HUES6 (cell line): ENCODE results near the gene ZNF202.

ENCODE experiments used
- H3K27ac ChIP-seq: 2 replicates; pipeline ENCODE4 v1.7.0; 2013; ENCODE audit warnings: low read depth, mild to moderate bottlenecking, low read length, inconsistent platforms
- H3K27me3 ChIP-seq: 2 replicates; pipeline ENCODE4 v1.6.1; 2013; ENCODE audit warnings: low read length; ENCODE audit not compliant: control insufficient read depth, insufficient read depth
- H3K36me3 ChIP-seq: 2 replicates; pipeline ENCODE4 v1.6.1; 2013; ENCODE audit warnings: low read length; ENCODE audit not compliant: control insufficient read depth, insufficient read depth
- H3K4me1 ChIP-seq: 2 replicates; pipeline ENCODE4 v1.6.1; 2013; ENCODE audit warnings: low read length; ENCODE audit not compliant: control insufficient read depth, insufficient read depth
- H3K4me3 ChIP-seq: 2 replicates; pipeline ENCODE4 v1.5.1; 2013; ENCODE audit warnings: low read depth, low read length
- H3K9ac ChIP-seq: one replicate; pipeline ENCODE4 v1.6.1; 2013; ENCODE audit warnings: mild to moderate bottlenecking, low read length
- H3K9me3 ChIP-seq: 2 replicates; pipeline ENCODE4 v1.6.1; 2013; ENCODE audit warnings: low read depth, low read length; ENCODE audit not compliant: control insufficient read depth, insufficient read depth

ZNF202 gene

DNA sequence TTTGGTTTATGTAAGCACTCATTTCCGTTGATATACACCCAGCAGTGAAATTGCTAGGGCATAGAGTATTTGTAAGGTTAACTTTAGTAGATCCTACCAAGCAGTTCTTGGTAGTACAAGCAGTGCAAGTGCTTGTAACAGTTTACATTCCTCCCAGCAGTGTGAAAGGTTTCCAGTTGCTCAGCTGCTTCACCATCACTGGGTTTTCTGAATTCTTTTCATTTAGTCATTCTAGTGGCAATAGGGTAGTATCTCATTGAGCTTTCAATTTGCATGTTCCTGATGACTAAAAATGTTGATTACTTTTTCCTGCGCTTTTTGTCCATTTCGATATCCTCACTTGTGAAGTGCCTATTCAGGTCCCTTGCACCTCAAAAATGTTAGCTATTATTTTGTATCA, 34.3 kb downstream of the ZNF202 start:
- H3K4me1 ChIP-seq, result no peaks in the 10 kb centered on the region
- H3K9ac ChIP-seq, result no peak overlapping the region
- no peaks in the 10 kb centered on the region for H3K36me3 ChIP-seq
- no peak overlapping the region for H3K4me3 ChIP-seq
- H3K27me3 ChIP-seq, result no peaks in the 10 kb centered on the region
- H3K9me3 ChIP-seq, result no peaks in the 10 kb centered on the region
- H3K27ac ChIP-seq, result no peak overlapping the region

DNA sequence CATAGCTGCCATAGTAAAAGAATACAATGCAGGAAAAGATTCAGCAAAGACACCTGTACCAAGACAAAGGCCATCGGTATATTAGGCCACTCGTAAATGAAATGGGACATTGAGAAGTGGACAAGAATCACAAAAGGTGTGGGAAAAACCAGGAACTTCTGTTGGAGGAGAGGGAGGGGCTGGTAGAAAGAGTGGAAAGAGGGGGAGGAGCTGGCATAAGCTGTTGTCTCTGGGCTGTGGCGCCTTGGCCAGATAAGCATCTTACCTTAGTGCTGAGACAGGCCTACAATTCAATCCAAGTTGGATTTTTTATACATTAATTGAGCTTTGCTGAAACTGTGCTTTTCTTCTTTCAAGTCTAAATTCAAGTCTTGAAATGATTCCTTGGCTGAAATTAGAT, 37.1 kb downstream of the ZNF202 start:
- Histone ChIP-seq H3K27me3 (no peaks in the 10 kb centered on the region), H3K4me1 (no peaks in the 10 kb centered on the region), H3K9ac (no peak overlapping the region), H3K9me3 (no peaks in the 10 kb centered on the region), H3K4me3 (no peak overlapping the region), H3K27ac (no peak overlapping the region), H3K36me3 (no peaks in the 10 kb centered on the region)

DNA sequence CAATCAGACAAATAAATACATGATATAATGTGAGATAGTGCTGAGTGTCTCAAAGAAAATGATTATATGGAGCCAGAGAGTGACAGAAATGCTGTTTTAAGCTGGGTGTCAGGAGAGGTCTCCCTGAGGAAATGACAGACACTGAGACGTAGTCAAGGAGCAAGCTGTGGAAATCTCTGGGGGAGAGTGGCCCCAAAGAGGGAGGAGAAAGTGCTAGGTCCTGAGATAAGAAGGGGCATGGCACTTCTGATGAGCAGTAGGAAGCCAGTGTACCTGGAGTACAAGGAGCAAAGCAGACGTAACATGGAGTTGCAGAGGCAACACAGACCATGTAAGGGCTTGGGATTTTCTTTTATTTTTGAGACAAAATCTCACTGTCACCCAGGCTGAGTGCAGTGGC, 38.8 kb downstream of the ZNF202 start:
- no peak overlapping the region for H3K4me3 ChIP-seq
- no peak overlapping the region for H3K9ac ChIP-seq
- H3K27ac ChIP-seq, result no peak overlapping the region
- H3K36me3 ChIP-seq, result no peaks in the 10 kb centered on the region
- H3K27me3 ChIP-seq, result no peaks in the 10 kb centered on the region
- no peaks in the 10 kb centered on the region for H3K4me1 ChIP-seq
- no peaks in the 10 kb centered on the region for H3K9me3 ChIP-seq

DNA sequence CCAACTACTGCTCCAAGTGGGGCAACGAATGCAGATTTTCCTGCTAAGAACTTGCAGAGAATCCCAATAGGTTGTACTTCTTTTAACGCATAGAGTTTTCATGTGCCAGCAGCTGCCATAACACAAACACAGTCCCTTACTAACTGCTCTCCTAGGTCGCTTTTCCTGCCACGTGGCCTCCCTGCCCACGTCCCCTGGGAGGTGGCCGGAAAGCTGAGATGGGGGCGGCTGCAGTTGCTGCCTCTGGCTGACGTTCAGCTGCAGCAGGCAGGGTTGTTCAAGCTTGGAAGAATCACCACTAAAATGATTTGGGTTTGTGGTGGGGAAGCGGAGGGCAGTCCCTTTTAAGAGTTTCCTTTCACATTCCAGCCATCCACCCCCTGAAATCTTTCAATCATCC, 39.3 kb downstream of the ZNF202 start:
- no peak overlapping the region for H3K9ac ChIP-seq
- no peaks in the 10 kb centered on the region for H3K36me3 ChIP-seq
- no peaks in the 10 kb centered on the region for H3K4me1 ChIP-seq
- H3K27ac ChIP-seq, result no peak overlapping the region
- no peaks in the 10 kb centered on the region for H3K27me3 ChIP-seq
- H3K9me3 ChIP-seq, result no peaks in the 10 kb centered on the region
- H3K4me3 ChIP-seq, result no peak overlapping the region

- H3K9ac ChIP-seq, result no peak overlapping the region
- no peak overlapping the region for H3K27ac ChIP-seq
- H3K36me3 ChIP-seq, result no peaks in the 10 kb centered on the region
- no peaks in the 10 kb centered on the region for H3K4me1 ChIP-seq
- H3K4me3 ChIP-seq, result no peak overlapping the region
- H3K9me3 ChIP-seq, result no peaks in the 10 kb centered on the region
- no peaks in the 10 kb centered on the region for H3K27me3 ChIP-seq
Observed at GRCh38 chr11:123700772-123701171, 40.7 kb downstream of the ZNF202 start.

DNA sequence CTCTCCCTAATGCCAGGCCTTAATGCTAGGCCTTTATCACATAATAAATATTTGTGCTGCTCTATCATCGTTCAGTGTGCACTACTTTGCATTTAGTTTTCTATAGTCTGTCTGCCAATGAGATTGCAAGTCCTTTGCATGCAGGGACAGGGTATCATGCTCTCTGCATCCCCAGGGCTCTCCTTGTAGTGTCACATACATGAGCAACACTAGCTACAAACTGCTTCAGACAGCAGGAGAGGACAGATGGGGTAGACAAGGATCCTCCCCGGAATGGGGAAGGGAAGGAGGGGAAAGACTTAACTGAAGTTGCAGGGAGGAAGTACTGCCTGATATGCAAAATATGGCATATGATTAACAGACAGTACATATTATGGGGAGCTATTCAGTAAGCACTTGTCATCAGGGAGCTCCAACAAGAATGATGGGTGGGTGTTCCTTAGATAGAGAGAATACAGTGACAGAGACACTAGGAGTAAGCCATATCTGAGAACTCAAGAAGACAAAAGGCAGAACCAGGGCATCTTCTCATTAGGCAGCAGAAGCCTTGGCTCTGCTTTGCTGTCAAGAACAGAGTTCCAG, 42.8 kb downstream of the ZNF202 start:
- no peaks in the 10 kb centered on the region for H3K27me3 ChIP-seq
- no peaks in the 10 kb centered on the region for H3K9me3 ChIP-seq
- no peak overlapping the region for H3K4me3 ChIP-seq
- H3K27ac ChIP-seq, result no peak overlapping the region
- H3K4me1 ChIP-seq, result no peaks in the 10 kb centered on the region
- H3K9ac ChIP-seq, result no peak overlapping the region
- H3K36me3 ChIP-seq, result no peaks in the 10 kb centered on the region

DNA sequence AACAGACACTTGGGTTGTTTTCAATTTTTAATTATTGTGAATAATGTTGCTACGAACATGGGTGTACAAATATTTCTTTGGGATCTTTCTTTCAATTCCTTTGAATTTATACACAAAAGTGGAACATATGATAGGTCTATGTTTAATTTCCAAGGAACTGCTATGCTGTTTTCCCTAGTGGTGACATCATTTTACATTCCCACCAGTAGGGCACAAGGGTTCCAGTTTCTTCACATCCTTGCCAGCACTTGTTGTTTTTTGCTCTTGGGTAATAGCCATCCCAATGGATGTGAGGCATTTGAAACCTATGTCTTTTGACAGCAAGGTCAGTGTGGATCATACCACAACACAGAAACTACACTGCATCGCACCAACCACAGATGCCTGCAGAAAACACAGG, 45.3 kb downstream of the ZNF202 start:
- Histone ChIP-seq H3K36me3 (no peaks in the 10 kb centered on the region), H3K4me1 (no peaks in the 10 kb centered on the region), H3K4me3 (no peak overlapping the region), H3K9me3 (no peaks in the 10 kb centered on the region), H3K27ac (no peak overlapping the region), H3K27me3 (no peaks in the 10 kb centered on the region), H3K9ac (no peak overlapping the region)

DNA sequence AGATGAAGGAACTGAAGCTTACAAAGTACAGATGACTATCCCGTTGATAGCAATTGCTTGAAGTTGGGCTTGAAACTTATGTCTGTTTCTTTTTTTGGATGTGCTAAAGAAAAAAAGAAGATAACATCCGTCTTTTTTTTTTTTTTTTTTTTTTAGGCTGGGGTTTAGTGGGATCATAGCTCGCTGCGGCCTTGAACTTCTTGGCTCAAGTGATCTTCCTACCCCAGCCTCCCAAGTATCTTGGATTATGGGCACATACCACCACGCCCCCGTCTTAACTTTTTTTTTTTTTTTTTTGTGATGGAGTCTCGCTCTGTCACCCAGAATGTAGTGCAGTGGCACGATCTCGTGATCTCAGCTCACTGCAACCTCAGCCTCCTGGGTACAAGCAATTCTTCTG, 46.2 kb downstream of the ZNF202 start:
- Histone ChIP-seq H3K27me3 (no peaks in the 10 kb centered on the region), H3K4me3 (no peak overlapping the region), H3K4me1 (no peaks in the 10 kb centered on the region), H3K9ac (no peak overlapping the region), H3K27ac (no peak overlapping the region), H3K36me3 (no peaks in the 10 kb centered on the region), H3K9me3 (no peaks in the 10 kb centered on the region)

GRCh38 chr11:123694551-123694950, 46.9 kb downstream of the ZNF202 start:
- Histone ChIP-seq H3K4me3 (no peak overlapping the region), H3K27me3 (no peaks in the 10 kb centered on the region), H3K27ac (no peak overlapping the region), H3K9ac (no peak overlapping the region), H3K9me3 (no peaks in the 10 kb centered on the region), H3K4me1 (no peaks in the 10 kb centered on the region), H3K36me3 (no peaks in the 10 kb centered on the region)

DNA sequence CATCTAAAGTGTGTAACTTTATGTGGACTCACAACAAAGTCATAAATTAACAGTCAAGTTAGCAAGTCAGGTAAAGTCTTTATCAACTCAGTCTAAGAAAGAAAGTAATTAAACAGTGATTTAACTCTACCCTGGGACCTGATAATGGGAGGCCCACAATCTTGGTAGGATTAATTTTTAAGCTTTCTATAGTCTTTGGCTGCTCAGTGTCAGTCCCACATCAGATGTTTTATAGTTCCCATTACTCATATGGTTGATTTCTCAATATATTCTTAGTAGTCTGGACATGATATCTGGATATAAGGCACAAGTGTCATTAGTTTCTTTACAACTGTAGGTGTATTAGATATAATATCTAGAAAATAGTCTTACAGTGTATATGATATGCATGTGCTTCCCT, 48.5 kb downstream of the ZNF202 start:
- Histone ChIP-seq H3K9me3 (no peaks in the 10 kb centered on the region), H3K9ac (no peak overlapping the region), H3K27me3 (no peaks in the 10 kb centered on the region), H3K4me3 (no peak overlapping the region), H3K36me3 (no peaks in the 10 kb centered on the region), H3K27ac (no peak overlapping the region), H3K4me1 (no peaks in the 10 kb centered on the region)

GRCh38 chr11:123690485-123690884, 51.0 kb downstream of the ZNF202 start:
- Histone ChIP-seq H3K27ac (no peak overlapping the region), H3K9me3 (no peaks in the 10 kb centered on the region), H3K36me3 (no peaks in the 10 kb centered on the region), H3K27me3 (no peaks in the 10 kb centered on the region), H3K4me3 (no peak overlapping the region), H3K4me1 (no peaks in the 10 kb centered on the region), H3K9ac (no peak overlapping the region)

DNA sequence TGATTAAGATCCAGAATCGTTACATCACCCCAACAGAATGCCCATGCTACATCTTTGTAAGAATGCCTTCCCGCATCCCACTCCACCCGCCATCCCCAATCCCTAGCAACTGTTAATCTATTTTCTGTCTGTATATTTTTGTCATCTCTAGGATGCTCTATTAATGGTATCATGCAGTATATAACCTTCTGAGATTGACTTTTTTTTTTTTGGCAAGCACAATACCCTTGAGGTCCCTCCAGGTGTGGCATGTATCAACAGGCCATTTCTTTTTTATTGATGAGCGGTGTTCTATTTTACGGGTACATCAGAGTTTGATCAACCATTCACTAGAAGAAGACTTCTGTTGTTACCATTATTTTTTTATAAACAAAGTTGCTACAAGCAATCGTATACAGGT, 56.9 kb downstream of the ZNF202 start:
- Histone ChIP-seq H3K4me3 (no peak overlapping the region), H3K27me3 (no peaks in the 10 kb centered on the region), H3K9me3 (no peaks in the 10 kb centered on the region), H3K9ac (no peak overlapping the region), H3K4me1 (no peaks in the 10 kb centered on the region), H3K36me3 (no peaks in the 10 kb centered on the region), H3K27ac (no peak overlapping the region)
